Breast epithelium (tissue), 4 donors: Measurements from ENCODE around the gene SEMA3F. TPM values are rescaled to one million over a fixed set of nuclear protein-coding genes. Genes with fewer than 3 reads are reported as not detected.
A peak's percentile ranks its signal among the peaks of the same experiment; 100 is the strongest.

Experiments used
- DNase-seq, 2 donors: peaks; one replicate each; pipeline ENCODE4 v3.0.0-alpha.2; 2019; ENCODE audit warnings: low spot score in 2 of 2
- H3K27ac ChIP-seq, 2 donors: fragments of 200-600 bp; sonication (generic) in 1 of 2; one replicate each; pipeline ENCODE4 v1.5.1; 2016 to 2019; ENCODE audit warnings: mild to moderate bottlenecking in 1 of 2
- H3K27me3 ChIP-seq, 2 donors: fragments of 200-600 bp; sonication (generic) in 1 of 2; one replicate each; pipeline versions ENCODE4 v1.5.1 to v1.6.0; 2017 to 2019; ENCODE audit warnings: control low read depth in 1 of 2, mild to moderate bottlenecking in 1 of 2
- H3K36me3 ChIP-seq: fragments of 200-600 bp; one replicate; pipeline ENCODE4 v1.5.1; 2019
- H3K4me1 ChIP-seq, 2 donors: fragments of 200-600 bp; sonication (generic); one replicate each; pipeline ENCODE4 v1.5.1; 2016 to 2019; ENCODE audit warnings: control low read depth in 1 of 2
- H3K4me3 ChIP-seq, 3 donors: fragments of 200-600 bp; sonication (generic); 1 replicate in 2 of 3; 2 replicates in 1 of 3; pipeline ENCODE4 v1.5.1; 2016 to 2019; ENCODE audit warnings: mild to moderate bottlenecking in 3 of 3, moderate library complexity in 2 of 3
- H3K9me3 ChIP-seq, 2 donors: fragments of 200-600 bp; sonication (generic) in 1 of 2; one replicate each; pipeline ENCODE4 v1.5.1; 2016 to 2019; ENCODE audit warnings: control low read depth in 1 of 2
- CTCF ChIP-seq, 3 donors: fragments of 450-650 bp; IDR thresholded peaks; one replicate each; pipeline ENCODE4 v1.5.1; 2016 to 2017; ENCODE audit warnings: antibody characterized with exemption in 3 of 3, mild to moderate bottlenecking in 3 of 3, moderate library complexity in 3 of 3
- POLR2A ChIP-seq: fragments of 450-650 bp; IDR thresholded peaks from one replicate; pipeline ENCODE4 v1.6.1; 2016; ENCODE audit warnings: antibody characterized with exemption, mild to moderate bottlenecking, moderate library complexity
- POLR2AphosphoS5 ChIP-seq, 3 donors: sonication (generic); formaldehyde crosslinking; IDR thresholded peaks; one replicate each; pipeline ENCODE4 v1.6.1; 2017; ENCODE audit warnings: antibody characterized with exemption in 3 of 3
- intact Hi-C: fragments of 100-400 bp; cut with DNase I; formaldehyde crosslinking; loops from one replicate; pipeline ENCODE4 v1.15.1; 2023; ENCODE audit warnings: low total_unique reads
- total RNA-seq, 3 donors: library from RNA; depleted of rRNA; stranded (reverse); fragments of >200 nt; gene quantifications; one replicate each; pipeline ENCODE4 v1.1.0, GENCODE V29; 2016

SEMA3F gene
- total RNA-seq, 3 donors from 2014 or later: 7.7 to 49.8 (median 26.9) TPM

GRCh38 chr3:50167841-50168209 lies 12.7 kb downstream of the SEMA3F start:
- peaks cover 25 to 44% of the 10 kb centered on the region in 2 donors for H3K4me1 ChIP-seq
- no peak for DNase-seq
- no peaks in the 10 kb centered on the region for H3K27me3 ChIP-seq
- TF ChIP-seq POLR2A: no peak
- no peak for TF ChIP-seq CTCF (IDR thresholded peaks at IDR 0.05)
- no peak for TF ChIP-seq POLR2AphosphoS5 (IDR thresholded peaks at IDR 0.05)
- peak overlapping the region in 1 of 2 donors; percentile 90 for H3K27ac ChIP-seq
- H3K36me3 ChIP-seq: no peaks in the 10 kb centered on the region
- H3K4me3 ChIP-seq: no peak overlapping the region
- no peaks in the 10 kb centered on the region for H3K9me3 ChIP-seq
- intact Hi-C loops: no loop called here

- TF ChIP-seq POLR2AphosphoS5 (IDR thresholded peaks at IDR 0.05): no peak
- TF ChIP-seq CTCF (IDR thresholded peaks at IDR 0.05): no peak
- TF ChIP-seq POLR2A: no peak
- peak overlapping the region; percentile 13 to 90 for H3K27ac ChIP-seq
- H3K4me1 ChIP-seq: peaks cover 25 to 44% of the 10 kb centered on the region in 2 donors
- intact Hi-C loops: no loop called here
- H3K36me3 ChIP-seq: no peaks in the 10 kb centered on the region
- no peak overlapping the region for H3K4me3 ChIP-seq
- DNase-seq: no peak
- H3K9me3 ChIP-seq: no peaks in the 10 kb centered on the region
- no peaks in the 10 kb centered on the region for H3K27me3 ChIP-seq
Observed at GRCh38 chr3:50168388-50168787, 13.3 kb downstream of the SEMA3F start.

GRCh38 chr3:50168791-50169190 lies 13.7 kb downstream of the SEMA3F start:
- H3K4me3 ChIP-seq: no peak overlapping the region
- H3K36me3 ChIP-seq: no peaks in the 10 kb centered on the region
- intact Hi-C loops: no loop called here
- no peak for DNase-seq
- peaks cover 25 to 44% of the 10 kb centered on the region in 2 donors for H3K4me1 ChIP-seq
- no peaks in the 10 kb centered on the region for H3K9me3 ChIP-seq
- no peak for TF ChIP-seq CTCF (IDR thresholded peaks at IDR 0.05)
- no peak for TF ChIP-seq POLR2A
- TF ChIP-seq POLR2AphosphoS5 (IDR thresholded peaks at IDR 0.05): no peak
- no peaks in the 10 kb centered on the region for H3K27me3 ChIP-seq
- H3K27ac ChIP-seq: peak overlapping the region; percentile 13 to 90

GRCh38 chr3:50169232-50169832 lies 14.2 kb downstream of the SEMA3F start:
- H3K36me3 ChIP-seq: no peaks in the 10 kb centered on the region
- no peaks in the 10 kb centered on the region for H3K27me3 ChIP-seq
- no peaks in the 10 kb centered on the region for H3K9me3 ChIP-seq
- H3K4me3 ChIP-seq: no peak overlapping the region
- TF ChIP-seq POLR2A (no peak), POLR2AphosphoS5 (IDR thresholded peaks at IDR 0.05) (no peak), CTCF (IDR thresholded peaks at IDR 0.05) (no peak)
- no peak for DNase-seq
- peak overlapping the region; percentile 13 to 90 for H3K27ac ChIP-seq
- H3K4me1 ChIP-seq: peaks cover 20 to 42% of the 10 kb centered on the region in 2 donors
- intact Hi-C loops: no loop called here

- no peaks in the 10 kb centered on the region for H3K27me3 ChIP-seq
- peak overlapping the region; percentile 44 to 90 for H3K27ac ChIP-seq
- peaks cover 17 to 37% of the 10 kb centered on the region in 2 donors for H3K4me1 ChIP-seq
- no peaks in the 10 kb centered on the region for H3K36me3 ChIP-seq
- TF ChIP-seq CTCF (IDR thresholded peaks at IDR 0.05) (no peak), POLR2AphosphoS5 (IDR thresholded peaks at IDR 0.05) (no peak), POLR2A (no peak)
- no peaks in the 10 kb centered on the region for H3K9me3 ChIP-seq
- no peak for DNase-seq
- intact Hi-C loops: no loop called here
- no peak overlapping the region for H3K4me3 ChIP-seq
Observed at GRCh38 chr3:50169858-50170257, 14.7 kb downstream of the SEMA3F start.
